ENCODE measurements around the gene XKR7.

GRCh38 chr20:31998246-31998645 is 30.3 kb downstream of the XKR7 start:
- TF ChIP-seq CTCF (IDR thresholded peaks at IDR 0.05) = no peak
- TF ChIP-seq POLR2A (IDR thresholded peaks at IDR 0.05) = no peak

Measured in esophagus squamous epithelium (tissue), 4 donors.